Endothelial cell of umbilical vein (primary cell): ENCODE results near the gene NUDT16L1.

Source experiments
- FOS ChIP-seq: IDR thresholded peaks from 2 replicates; pipeline ENCODE4 v1.6.1; 2011; ENCODE audit warnings: mild to moderate bottlenecking, low read length, moderate library complexity, borderline replicate concordance; ENCODE audit not compliant: insufficient read depth
- MYC ChIP-seq: IDR thresholded peaks from one replicate; pipeline ENCODE4 v1.6.1; 2011; ENCODE audit warnings: mild to moderate bottlenecking, low read depth, low read length
- POLR2A ChIP-seq: IDR thresholded peaks from 2 replicates; pipeline ENCODE4 v1.6.1; 2012; ENCODE audit warnings: low read depth, mild to moderate bottlenecking, control low read depth, low read length
- POLR2AphosphoS5 ChIP-seq: IDR thresholded peaks from 2 replicates; pipeline ENCODE4 v1.6.1; 2012; ENCODE audit warnings: low read depth, mild to moderate bottlenecking, control low read depth, low read length, moderate library complexity; ENCODE audit not compliant: insufficient read depth
- TF ChIP-seq, protein P1 (sequence below), 2 donors: IDR thresholded peaks; 1 replicate in 1 of 2; 2 replicates in 1 of 2; pipeline ENCODE4 v1.5.1; 2011; ENCODE audit warnings: low read length in 2 of 2, mild to moderate bottlenecking in 2 of 2, moderate library complexity in 2 of 2, control low read depth in 1 of 2, inconsistent platforms in 1 of 2, low read depth in 1 of 2; ENCODE audit not compliant: insufficient read depth in 1 of 2; ENCODE audit errors: extremely low read depth in 1 of 2

DNA sequence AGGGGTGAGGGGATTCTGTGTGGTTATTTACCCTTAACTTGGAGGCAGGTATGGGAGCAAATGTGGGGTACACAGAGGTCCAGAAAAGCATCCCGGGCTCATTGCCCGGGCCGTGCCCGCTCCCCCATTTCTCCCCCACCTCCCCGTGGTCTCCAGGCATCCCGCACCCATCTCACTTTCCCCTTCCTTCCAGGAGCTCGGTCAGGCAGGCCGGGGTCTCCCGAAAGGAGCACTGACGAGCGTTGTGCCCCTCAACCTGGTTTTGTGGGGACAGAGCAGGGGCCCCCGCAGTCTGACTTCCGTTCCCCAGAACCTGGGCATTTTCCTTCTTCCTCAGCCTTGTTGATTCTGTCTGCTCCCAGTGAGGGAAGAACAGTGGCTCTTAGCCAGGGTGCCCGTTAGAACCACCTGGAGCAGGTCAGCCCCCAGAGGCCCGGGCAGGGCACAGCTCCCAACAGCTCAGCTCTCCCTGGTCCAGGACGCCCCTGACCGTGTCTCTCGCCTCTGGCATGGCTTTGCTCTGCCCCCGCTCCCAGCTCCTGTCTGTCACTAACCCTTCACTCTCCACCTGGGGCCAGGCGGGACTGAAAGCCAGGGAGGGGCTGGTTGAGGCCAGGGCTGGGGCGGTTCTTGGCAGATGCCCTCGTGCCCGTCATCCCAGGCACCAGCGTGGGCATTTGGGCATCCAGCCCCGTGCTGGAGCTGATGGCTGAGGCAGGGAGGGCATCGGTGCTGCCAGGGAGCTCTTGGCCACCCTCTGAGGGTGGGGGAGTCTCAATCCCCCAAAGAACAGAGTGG is 12.5 kb upstream of the NUDT16L1 start:
- TF ChIP-seq, protein P1, sequence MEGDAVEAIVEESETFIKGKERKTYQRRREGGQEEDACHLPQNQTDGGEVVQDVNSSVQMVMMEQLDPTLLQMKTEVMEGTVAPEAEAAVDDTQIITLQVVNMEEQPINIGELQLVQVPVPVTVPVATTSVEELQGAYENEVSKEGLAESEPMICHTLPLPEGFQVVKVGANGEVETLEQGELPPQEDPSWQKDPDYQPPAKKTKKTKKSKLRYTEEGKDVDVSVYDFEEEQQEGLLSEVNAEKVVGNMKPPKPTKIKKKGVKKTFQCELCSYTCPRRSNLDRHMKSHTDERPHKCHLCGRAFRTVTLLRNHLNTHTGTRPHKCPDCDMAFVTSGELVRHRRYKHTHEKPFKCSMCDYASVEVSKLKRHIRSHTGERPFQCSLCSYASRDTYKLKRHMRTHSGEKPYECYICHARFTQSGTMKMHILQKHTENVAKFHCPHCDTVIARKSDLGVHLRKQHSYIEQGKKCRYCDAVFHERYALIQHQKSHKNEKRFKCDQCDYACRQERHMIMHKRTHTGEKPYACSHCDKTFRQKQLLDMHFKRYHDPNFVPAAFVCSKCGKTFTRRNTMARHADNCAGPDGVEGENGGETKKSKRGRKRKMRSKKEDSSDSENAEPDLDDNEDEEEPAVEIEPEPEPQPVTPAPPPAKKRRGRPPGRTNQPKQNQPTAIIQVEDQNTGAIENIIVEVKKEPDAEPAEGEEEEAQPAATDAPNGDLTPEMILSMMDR (IDR thresholded peaks at IDR 0.05; ENCODE audit: extremely low read depth in 1 of 2, insufficient read depth in 1 of 2, low read depth in 1 of 2, low read length in 2 of 2), result no peak
- no peak for TF ChIP-seq POLR2A
- TF ChIP-seq POLR2AphosphoS5, result no peak
- no peak for TF ChIP-seq FOS
- TF ChIP-seq MYC, result no peak
